GM12864 (cell line): ENCODE results near the gene DCAF15.
"Not testable (repeated sequence)": the region's sequence is repeated elsewhere in the genome, so short reads cannot be mapped to it uniquely, and the experiment has no call there.

Experiments used
- DNase-seq: peaks from one replicate; pipeline ENCODE4 v3.0.0-alpha.2; 2011; ENCODE audit warnings: low read depth
- H3K4me3 ChIP-seq: 2 replicates; pipeline ENCODE4 v1.5.1; 2011; ENCODE audit warnings: mild to moderate bottlenecking, low read depth, low read length, control low read depth
- TF ChIP-seq, protein P1 (sequence below): IDR thresholded peaks from 2 replicates; pipeline ENCODE4 v1.5.1; 2011; ENCODE audit warnings: low read depth, mild to moderate bottlenecking, moderate library complexity, low read length, control low read depth, inconsistent platforms; ENCODE audit errors: missing control alignments

DCAF15 gene

DNA sequence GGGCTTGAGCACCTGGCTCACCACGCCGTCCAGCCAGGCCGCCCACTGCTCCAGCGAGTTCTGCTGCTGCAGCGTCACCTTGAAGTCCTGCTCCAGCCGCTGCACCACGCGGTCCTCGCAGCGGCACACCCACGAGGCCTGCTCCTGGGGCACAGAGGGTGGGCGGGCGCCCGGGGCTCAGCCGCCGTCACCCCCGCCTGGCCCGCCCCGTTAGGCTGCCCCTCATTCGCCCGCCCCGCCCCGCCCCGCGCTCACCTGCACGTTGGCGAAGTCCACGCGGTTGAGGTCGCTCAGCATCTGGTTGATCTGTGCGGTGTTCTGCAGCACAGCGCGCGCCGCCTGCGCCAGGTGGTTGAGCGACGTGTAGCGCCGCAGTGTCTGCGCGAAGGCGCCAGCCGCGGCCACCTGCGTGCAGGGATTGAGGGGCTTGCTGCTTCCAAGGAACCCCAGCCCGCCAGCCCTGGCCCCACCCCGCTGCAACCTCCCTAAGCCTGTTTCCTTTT is 11.3 kb downstream of the DCAF15 start:
- no peak overlapping the region for H3K4me3 ChIP-seq
- DNase-seq = no peak
- TF ChIP-seq, protein P1, sequence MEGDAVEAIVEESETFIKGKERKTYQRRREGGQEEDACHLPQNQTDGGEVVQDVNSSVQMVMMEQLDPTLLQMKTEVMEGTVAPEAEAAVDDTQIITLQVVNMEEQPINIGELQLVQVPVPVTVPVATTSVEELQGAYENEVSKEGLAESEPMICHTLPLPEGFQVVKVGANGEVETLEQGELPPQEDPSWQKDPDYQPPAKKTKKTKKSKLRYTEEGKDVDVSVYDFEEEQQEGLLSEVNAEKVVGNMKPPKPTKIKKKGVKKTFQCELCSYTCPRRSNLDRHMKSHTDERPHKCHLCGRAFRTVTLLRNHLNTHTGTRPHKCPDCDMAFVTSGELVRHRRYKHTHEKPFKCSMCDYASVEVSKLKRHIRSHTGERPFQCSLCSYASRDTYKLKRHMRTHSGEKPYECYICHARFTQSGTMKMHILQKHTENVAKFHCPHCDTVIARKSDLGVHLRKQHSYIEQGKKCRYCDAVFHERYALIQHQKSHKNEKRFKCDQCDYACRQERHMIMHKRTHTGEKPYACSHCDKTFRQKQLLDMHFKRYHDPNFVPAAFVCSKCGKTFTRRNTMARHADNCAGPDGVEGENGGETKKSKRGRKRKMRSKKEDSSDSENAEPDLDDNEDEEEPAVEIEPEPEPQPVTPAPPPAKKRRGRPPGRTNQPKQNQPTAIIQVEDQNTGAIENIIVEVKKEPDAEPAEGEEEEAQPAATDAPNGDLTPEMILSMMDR = no peak

DNA sequence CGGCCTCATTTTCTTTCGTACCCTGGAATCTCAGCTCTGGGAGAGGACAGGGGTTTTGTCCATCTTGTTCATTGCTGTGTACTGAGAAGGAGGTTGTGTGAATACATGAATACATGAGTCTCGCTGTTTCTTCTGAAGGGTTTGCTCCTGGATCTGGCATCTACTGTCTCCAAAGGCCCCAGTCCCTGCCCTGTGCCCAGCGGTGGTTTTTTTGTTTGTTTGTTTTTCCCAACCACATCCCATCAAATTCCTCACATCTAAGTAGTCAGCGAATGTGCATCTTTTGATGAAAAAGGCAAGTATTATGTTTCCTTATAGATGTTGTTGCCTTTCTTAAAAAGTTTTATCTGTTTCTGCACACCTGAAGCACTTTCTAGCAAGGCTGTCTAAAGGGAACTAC is 12.5 kb downstream of the DCAF15 start:
- DNase-seq = no peak
- no peak overlapping the region for H3K4me3 ChIP-seq
- TF ChIP-seq, protein P1 = no peak

GRCh38 chr19:13965377-13965896 is 13.1 kb downstream of the DCAF15 start:
- TF ChIP-seq, protein P1 = no peak
- H3K4me3 ChIP-seq = no peak overlapping the region
- no peak for DNase-seq

GRCh38 chr19:13965926-13966683 is 13.8 kb downstream of the DCAF15 start:
- DNase-seq = no peak
- TF ChIP-seq, protein P1 = no peak

GRCh38 chr19:13966684-13967128 is 14.4 kb downstream of the DCAF15 start:
- DNase-seq = no peak
- TF ChIP-seq, protein P1 = no peak
- H3K4me3 ChIP-seq = no peak overlapping the region

More at GRCh38 chr19:13965926-13966683, 13.8 kb downstream of the DCAF15 start:
- H3K4me3 ChIP-seq = no peak overlapping the region

DNA sequence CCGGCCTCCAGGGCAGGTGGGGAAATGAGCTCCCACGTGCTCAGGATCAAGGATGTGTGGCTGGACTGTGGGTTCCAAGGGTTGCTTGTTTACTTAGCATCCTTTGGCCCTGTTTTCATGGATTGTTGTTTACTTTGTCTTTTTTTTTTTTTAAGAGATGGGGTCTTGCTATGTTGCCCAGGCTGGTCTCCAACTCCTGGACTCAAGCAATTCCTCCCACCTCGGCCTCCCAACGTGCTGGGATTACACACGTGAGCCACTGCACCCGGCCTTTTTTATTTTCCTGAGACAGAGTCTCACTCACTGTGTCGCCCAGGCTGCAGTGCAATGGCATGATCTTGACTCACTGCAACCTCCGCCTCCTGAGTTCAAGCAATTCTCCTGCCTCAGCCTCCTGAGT is 14.9 kb downstream of the DCAF15 start:
- DNase-seq = not testable (repeated sequence)

DNA sequence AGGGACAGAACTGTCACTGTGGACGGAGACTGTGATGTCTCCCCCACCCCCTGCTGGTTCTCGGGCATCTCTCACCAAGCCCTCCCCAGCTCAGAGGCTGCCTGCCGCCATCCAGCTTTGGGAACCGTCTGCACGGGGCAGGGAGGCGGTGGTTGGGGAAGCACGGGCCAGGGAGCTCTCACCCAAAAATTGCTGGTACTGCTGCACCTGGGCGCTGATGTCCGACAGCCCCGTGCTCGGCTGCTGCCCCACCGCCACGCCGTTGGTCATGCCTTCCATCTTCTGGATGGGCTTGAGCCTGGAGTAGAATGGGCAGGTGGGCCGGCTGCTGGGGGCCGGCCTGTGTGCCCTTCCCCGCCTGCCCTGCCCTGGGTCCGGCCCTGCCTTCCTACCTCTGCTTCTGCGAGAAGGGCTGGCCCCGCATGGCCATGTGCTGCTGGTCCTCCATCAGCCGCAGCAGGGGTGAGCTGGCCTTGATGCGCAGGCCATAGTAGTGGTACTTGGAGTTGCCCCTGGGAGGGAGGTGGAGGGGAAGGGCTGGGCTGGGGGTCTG is 16.1 kb downstream of the DCAF15 start:
- H3K4me3 ChIP-seq = no peak overlapping the region
- TF ChIP-seq, protein P1 = no peak
- no peak for DNase-seq

More for the DNA sequence above, 14.9 kb downstream of the DCAF15 start:
- H3K4me3 ChIP-seq = not testable (repeated sequence)
